Lower lobe of right lung (tissue), 2 donors: ENCODE results near the gene TPM4. TPM values are rescaled to one million over a fixed set of nuclear protein-coding genes. Genes with fewer than 3 reads are reported as not detected.

Experiments used
- ATAC-seq, 2 donors: fragments of 200-7000 bp; cut with Tn5 transposase; one replicate each; pipeline ENCODE4 v1.9.1; 2020 to 2022; ENCODE audit warnings: mild to moderate bottlenecking in 2 of 2, moderate library complexity in 2 of 2
- DNase-seq: peaks from one replicate; pipeline ENCODE4 v3.0.0-alpha.2; 2020
- H3K27ac ChIP-seq: fragments of 200-600 bp; one replicate; pipeline ENCODE4 v1.8.0; 2022
- H3K27me3 ChIP-seq: fragments of 200-600 bp; one replicate; pipeline ENCODE4 v1.8.0; 2022; ENCODE audit warnings: low read depth
- H3K36me3 ChIP-seq: fragments of 200-600 bp; one replicate; pipeline ENCODE4 v1.8.0; 2022; ENCODE audit warnings: mild to moderate bottlenecking
- H3K4me1 ChIP-seq: fragments of 200-600 bp; one replicate; pipeline ENCODE4 v1.8.0; 2022
- H3K4me3 ChIP-seq: fragments of 200-600 bp; one replicate; pipeline ENCODE4 v1.8.0; 2022; ENCODE audit warnings: mild to moderate bottlenecking
- H3K9me3 ChIP-seq: fragments of 200-600 bp; one replicate; pipeline ENCODE4 v1.8.0; 2022
- intact Hi-C: fragments of 100-400 bp; cut with DNase I; formaldehyde crosslinking; loops from one replicate; pipeline ENCODE4 v1.11.0; 2022
- total RNA-seq: library from RNA; stranded (reverse); fragmentation: NEBNext Ultra II Directional; extraction: Animal tissue kit (Norgen Biotek cat#: 25700); gene quantifications from one replicate; pipeline ENCODE4 v1.2.1, GENCODE V29; 2021
- TF ChIP-seq, protein P1 (sequence below): fragments of 200-600 bp; IDR thresholded peaks from one replicate; pipeline ENCODE4 v1.8.0; 2022; ENCODE audit warnings: antibody characterized with exemption, mild to moderate bottlenecking
- donor health status: DM: no; HTN: yes; CAD: no; lungs with severe emphysema.

TPM4 gene
- total RNA-seq, 1 donor from 2014 or later, result 319 TPM

- Histone ChIP-seq H3K27me3 (no peaks in the 10 kb centered on the region), H3K9me3 (no peaks in the 10 kb centered on the region), H3K4me3 (no peak overlapping the region), H3K36me3 (peaks cover 89% of the 10 kb centered on the region), H3K4me1 (no peaks in the 10 kb centered on the region), H3K27ac (no peak overlapping the region)
- ATAC-seq, result no peak
- intact Hi-C loops, result no loop called here
- no peak for DNase-seq
- TF ChIP-seq, protein P1, sequence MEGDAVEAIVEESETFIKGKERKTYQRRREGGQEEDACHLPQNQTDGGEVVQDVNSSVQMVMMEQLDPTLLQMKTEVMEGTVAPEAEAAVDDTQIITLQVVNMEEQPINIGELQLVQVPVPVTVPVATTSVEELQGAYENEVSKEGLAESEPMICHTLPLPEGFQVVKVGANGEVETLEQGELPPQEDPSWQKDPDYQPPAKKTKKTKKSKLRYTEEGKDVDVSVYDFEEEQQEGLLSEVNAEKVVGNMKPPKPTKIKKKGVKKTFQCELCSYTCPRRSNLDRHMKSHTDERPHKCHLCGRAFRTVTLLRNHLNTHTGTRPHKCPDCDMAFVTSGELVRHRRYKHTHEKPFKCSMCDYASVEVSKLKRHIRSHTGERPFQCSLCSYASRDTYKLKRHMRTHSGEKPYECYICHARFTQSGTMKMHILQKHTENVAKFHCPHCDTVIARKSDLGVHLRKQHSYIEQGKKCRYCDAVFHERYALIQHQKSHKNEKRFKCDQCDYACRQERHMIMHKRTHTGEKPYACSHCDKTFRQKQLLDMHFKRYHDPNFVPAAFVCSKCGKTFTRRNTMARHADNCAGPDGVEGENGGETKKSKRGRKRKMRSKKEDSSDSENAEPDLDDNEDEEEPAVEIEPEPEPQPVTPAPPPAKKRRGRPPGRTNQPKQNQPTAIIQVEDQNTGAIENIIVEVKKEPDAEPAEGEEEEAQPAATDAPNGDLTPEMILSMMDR, result no peak
Measured at GRCh38 chr19:16127776-16128371, 51.6 kb downstream of the TPM4 start.

- TF ChIP-seq, protein P1, result no peak
- intact Hi-C loops, result no loop called here
- H3K4me3 ChIP-seq, result no peak overlapping the region
- no peak for DNase-seq
- H3K36me3 ChIP-seq, result peaks cover 68% of the 10 kb centered on the region
- no peak for ATAC-seq
- no peaks in the 10 kb centered on the region for H3K4me1 ChIP-seq
- H3K9me3 ChIP-seq, result no peaks in the 10 kb centered on the region
- no peaks in the 10 kb centered on the region for H3K27me3 ChIP-seq
- H3K27ac ChIP-seq, result no peak overlapping the region
Measured at GRCh38 chr19:16131648-16132047, 55.4 kb downstream of the TPM4 start.

- DNase-seq (no peak), ATAC-seq (no peak)
- TF ChIP-seq, protein P1, result no peak
- Histone ChIP-seq H3K27me3 (no peaks in the 10 kb centered on the region), H3K27ac (no peak overlapping the region), H3K4me3 (no peak overlapping the region), H3K4me1 (no peaks in the 10 kb centered on the region), H3K36me3 (peaks cover 46% of the 10 kb centered on the region), H3K9me3 (no peaks in the 10 kb centered on the region)
- intact Hi-C loops, result no loop called here
Measured at GRCh38 chr19:16133818-16134217, 57.5 kb downstream of the TPM4 start.

DNA sequence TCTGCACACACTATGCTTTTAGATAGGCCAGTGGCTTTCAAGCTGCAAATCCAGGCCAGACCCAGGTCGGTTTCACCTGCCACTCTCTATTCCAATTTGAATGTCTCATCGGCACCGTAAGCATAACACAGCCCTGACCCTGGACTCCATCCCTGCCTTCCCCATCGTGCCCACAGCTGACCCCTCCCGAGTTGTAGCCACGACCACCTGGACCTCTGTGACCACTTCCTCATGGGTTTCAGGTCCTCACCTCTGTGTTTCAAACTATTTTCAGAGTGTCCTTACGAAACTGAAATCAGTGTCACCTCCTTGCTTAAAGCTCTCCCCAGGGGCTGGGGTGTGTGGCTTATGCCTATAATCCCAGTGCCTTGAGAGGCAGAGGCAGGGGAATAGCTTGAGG is 58.2 kb downstream of the TPM4 start:
- Histone ChIP-seq H3K36me3 (peaks cover 39% of the 10 kb centered on the region), H3K27me3 (no peaks in the 10 kb centered on the region), H3K9me3 (no peaks in the 10 kb centered on the region), H3K27ac (no peak overlapping the region), H3K4me3 (no peak overlapping the region), H3K4me1 (no peaks in the 10 kb centered on the region)
- DNase-seq (no peak), ATAC-seq (peak in 1 of 2 donors; percentile 10)
- TF ChIP-seq, protein P1, result no peak
- intact Hi-C loops, result no loop called here

DNA sequence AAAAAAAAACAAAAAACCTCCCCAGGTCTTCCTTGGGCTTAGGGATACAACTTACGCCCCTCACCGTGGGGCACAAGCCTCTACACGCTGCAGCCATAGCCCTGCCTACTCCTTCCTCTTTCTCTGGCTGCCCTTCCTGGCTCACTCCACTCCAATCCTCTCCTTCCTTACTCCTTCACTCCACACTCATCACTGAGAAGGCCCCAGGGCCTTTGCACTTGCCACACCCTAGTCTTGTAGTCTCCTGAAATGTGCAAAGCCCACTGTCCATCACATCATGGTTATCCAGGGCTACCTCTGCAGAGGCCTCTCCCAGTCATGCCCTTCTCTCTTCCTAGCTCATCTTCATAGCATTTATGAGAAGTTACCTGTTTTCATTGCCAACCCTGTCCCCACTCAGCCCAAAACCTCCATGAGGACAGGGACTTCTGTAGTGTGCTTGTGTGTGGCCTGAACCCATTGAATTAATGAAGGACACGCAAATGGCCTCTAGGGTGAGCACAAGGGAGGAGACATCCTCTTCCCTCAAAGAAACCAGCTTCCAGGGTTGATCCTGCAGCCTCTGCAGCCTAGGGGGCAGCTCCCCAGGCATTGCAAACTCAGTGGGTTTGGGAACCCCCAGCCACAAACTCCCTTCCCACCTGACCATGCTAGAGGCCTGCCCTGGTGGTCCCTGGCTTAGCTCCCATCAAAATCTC is 59.3 kb downstream of the TPM4 start:
- H3K9me3 ChIP-seq, result no peaks in the 10 kb centered on the region
- TF ChIP-seq, protein P1, result no peak
- H3K4me1 ChIP-seq, result no peaks in the 10 kb centered on the region
- no peak overlapping the region for H3K4me3 ChIP-seq
- intact Hi-C loops, result no loop called here
- H3K36me3 ChIP-seq, result peaks cover 29% of the 10 kb centered on the region
- no peaks in the 10 kb centered on the region for H3K27me3 ChIP-seq
- ATAC-seq (no peak), DNase-seq (no peak)
- no peak overlapping the region for H3K27ac ChIP-seq
